Left ventricle myocardium inferior (tissue), 1 donor: ENCODE measurements around the gene NADSYN1. TPM values are rescaled to one million over a fixed set of nuclear protein-coding genes. Genes with fewer than 3 reads are reported as not detected.

Experiments used
- DNase-seq: peaks from one replicate; pipeline ENCODE4 v3.0.0-alpha.2; 2020
- H3K27ac ChIP-seq: fragments of 200-600 bp; replicated peaks from 2 replicates; pipeline ENCODE4 v1.8.0; 2021
- H3K27me3 ChIP-seq: fragments of 200-600 bp; 2 replicates; pipeline ENCODE4 v1.8.0; 2021; ENCODE audit warnings: low read depth
- H3K36me3 ChIP-seq: fragments of 200-600 bp; 2 replicates; pipeline ENCODE4 v1.8.0; 2021
- H3K4me1 ChIP-seq: fragments of 200-600 bp; 2 replicates; pipeline ENCODE4 v1.8.0; 2021
- H3K4me3 ChIP-seq: fragments of 200-600 bp; 2 replicates; pipeline ENCODE4 v1.8.0; 2021; ENCODE audit warnings: mild to moderate bottlenecking, moderate library complexity
- H3K9me3 ChIP-seq: fragments of 200-600 bp; replicated peaks from 2 replicates; pipeline ENCODE4 v1.8.0; 2021
- CTCF ChIP-seq: fragments of 200-600 bp; IDR thresholded peaks from 2 replicates; pipeline ENCODE4 v1.8.0; 2021; ENCODE audit warnings: antibody characterized with exemption, mild to moderate bottlenecking, borderline replicate concordance
- intact Hi-C: fragments of 100-400 bp; cut with micrococcal nuclease; formaldehyde crosslinking; loops from one replicate; pipeline ENCODE4 v1.11.0; 2022
- total RNA-seq: library from RNA; stranded (reverse); fragmentation: NEBNext Ultra II Directional; extraction: Animal tissue kit (Norgen Biotek cat#: 25700); gene quantifications from one replicate; pipeline ENCODE4 v1.2.1, GENCODE V29; 2021
- donor health status: DM: no; HTN: yes; CAD: no; lungs with severe emphysema.

NADSYN1 gene
- total RNA-seq, 1 donor from 2014 or later, result 17.5 TPM

DNA sequence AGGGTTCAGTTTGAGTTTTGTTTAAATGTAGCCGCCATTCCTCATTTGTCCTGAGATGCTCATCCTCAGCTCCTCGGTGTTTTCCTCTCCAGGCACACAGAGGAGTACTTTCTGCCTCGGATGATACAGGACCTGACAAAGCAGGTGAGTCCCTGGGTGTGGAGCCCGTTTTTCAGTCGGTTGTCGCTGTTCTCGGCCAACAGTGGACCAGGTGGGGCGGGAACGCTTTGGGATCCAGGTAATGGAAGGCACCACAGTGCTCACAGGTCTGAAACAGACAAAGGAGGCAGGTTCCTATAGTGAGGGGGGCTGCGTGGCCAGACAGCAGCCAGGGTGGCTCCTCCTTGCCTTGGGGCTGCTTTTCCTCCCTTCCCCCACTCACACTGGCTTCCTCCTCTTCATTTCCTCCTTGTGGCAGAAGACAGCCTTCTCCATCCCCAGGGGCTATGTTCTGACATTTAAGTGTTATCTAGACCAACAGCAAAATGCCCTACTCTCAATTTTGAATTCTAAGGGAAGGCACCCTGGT is 19.4 kb downstream of the NADSYN1 start:
- DNase-seq, result no peak
- Histone ChIP-seq H3K4me1 (no peaks in the 10 kb centered on the region), H3K4me3 (no peak overlapping the region), H3K36me3 (peaks cover 68% of the 10 kb centered on the region), H3K9me3 (no peaks in the 10 kb centered on the region), H3K27ac (no peak overlapping the region), H3K27me3 (no peaks in the 10 kb centered on the region)
- TF ChIP-seq CTCF, result no peak
- intact Hi-C loops, result no loop called here

DNA sequence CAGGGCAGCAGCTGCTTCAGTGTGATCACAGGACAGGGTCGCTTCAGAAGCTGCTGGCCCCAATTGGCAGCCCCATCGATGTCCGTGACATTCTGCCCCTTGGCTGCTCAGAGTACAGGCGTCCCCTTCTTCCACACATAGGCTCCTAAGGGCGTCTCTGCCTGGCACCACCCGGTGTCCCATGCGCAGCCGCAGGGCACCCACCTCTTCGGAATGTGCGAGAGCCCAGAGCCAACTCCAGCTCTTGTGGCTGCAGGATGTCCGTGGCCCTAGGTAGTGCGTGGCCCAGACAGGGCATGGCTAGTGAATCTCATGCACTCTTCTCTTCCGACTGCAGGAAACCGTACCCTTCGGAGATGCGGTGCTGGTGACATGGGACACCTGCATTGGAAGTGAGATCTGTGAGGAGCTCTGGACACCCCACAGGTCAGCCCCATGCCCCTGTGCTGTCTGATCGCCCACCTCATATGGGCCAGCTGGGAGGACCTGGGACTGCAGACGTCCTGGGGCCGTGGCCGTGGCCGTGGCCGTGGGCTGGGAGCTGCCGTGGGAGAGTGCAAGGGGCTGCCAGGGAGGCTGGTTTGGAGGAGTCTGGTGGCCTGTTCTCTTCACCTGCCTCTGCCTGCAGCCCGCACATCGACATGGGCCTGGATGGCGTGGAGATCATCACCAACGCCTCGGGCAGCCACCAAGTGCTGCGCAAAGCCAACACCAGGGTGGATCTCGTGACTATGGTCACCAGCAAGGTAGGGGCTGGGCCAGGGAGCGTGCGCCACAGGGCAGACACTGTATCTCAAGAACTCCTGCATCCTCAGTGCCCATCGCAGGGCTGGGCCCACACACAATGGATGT is 20.2 kb downstream of the NADSYN1 start:
- TF ChIP-seq CTCF, result no peak
- no peaks in the 10 kb centered on the region for H3K9me3 ChIP-seq
- no peaks in the 10 kb centered on the region for H3K27me3 ChIP-seq
- no peak overlapping the region for H3K27ac ChIP-seq
- H3K4me1 ChIP-seq, result no peaks in the 10 kb centered on the region
- intact Hi-C loops, result no loop called here
- no peak overlapping the region for H3K4me3 ChIP-seq
- H3K36me3 ChIP-seq, result peaks cover 66% of the 10 kb centered on the region
- no peak for DNase-seq

- TF ChIP-seq CTCF, result no peak
- Histone ChIP-seq H3K4me1 (no peaks in the 10 kb centered on the region), H3K27me3 (no peaks in the 10 kb centered on the region), H3K9me3 (no peaks in the 10 kb centered on the region), H3K36me3 (peaks cover 71% of the 10 kb centered on the region), H3K27ac (no peak overlapping the region), H3K4me3 (no peak overlapping the region)
- DNase-seq, result no peak
- intact Hi-C loops, result no loop called here
These were observed 20.7 kb downstream of the NADSYN1 start for GRCh38 chr11:71473793-71474080.

DNA sequence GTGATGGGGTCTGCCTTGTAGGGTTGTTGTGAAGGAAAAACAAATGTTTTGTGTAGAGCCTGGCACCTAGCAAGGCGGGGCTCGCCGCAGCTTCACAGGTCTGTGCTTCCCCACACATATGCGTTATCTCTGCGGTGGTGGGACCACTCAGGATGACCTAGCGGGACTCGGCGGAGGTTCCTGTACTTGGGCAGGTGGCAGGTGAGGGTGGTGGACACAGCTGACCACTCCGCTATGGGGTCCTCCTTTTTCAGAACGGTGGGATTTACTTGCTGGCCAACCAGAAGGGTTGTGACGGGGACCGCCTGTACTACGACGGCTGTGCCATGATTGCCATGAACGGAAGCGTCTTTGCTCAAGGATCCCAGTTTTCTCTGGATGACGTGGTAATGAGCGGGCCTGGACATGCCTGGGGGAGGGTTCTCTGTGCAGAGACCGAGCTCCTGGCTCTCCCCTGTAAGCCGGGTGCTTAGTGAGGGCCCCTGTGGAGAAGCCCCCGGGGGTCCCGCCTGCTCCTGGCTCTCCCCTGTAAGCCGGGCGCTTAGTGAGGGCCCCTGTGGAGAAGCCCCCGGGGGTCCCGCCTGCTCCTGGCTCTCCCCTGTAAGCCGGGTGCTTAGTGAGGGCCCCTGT is 21.3 kb downstream of the NADSYN1 start:
- DNase-seq, result no peak
- H3K4me3 ChIP-seq, result no peak overlapping the region
- no peaks in the 10 kb centered on the region for H3K27me3 ChIP-seq
- no peaks in the 10 kb centered on the region for H3K4me1 ChIP-seq
- no peaks in the 10 kb centered on the region for H3K9me3 ChIP-seq
- no peak for TF ChIP-seq CTCF
- H3K27ac ChIP-seq, result no peak overlapping the region
- intact Hi-C loops, result no loop called here
- H3K36me3 ChIP-seq, result peaks cover 76% of the 10 kb centered on the region

- no peak for TF ChIP-seq CTCF
- no peaks in the 10 kb centered on the region for H3K4me1 ChIP-seq
- peaks cover 83% of the 10 kb centered on the region for H3K36me3 ChIP-seq
- H3K27ac ChIP-seq, result no peak overlapping the region
- no peaks in the 10 kb centered on the region for H3K9me3 ChIP-seq
- H3K4me3 ChIP-seq, result no peak overlapping the region
- no peaks in the 10 kb centered on the region for H3K27me3 ChIP-seq
- intact Hi-C loops, result no loop called here
- DNase-seq, result no peak
These were observed 21.9 kb downstream of the NADSYN1 start for GRCh38 chr11:71474771-71475483.
